Adipocyte (in vitro differentiated cells): ENCODE measurements around the gene MPPED2.
A peak's percentile ranks its signal among the peaks of the same experiment; 100 is the strongest.

Experiments used
- DNase-seq: peaks from one replicate; pipeline ENCODE4 v3.0.0-alpha.2; 2015; ENCODE audit warnings: low read depth
- H3K27me3 ChIP-seq: replicated peaks from 2 replicates; pipeline ENCODE4 v1.7.0; 2013; ENCODE audit warnings: mild to moderate bottlenecking, low read length, moderate library complexity; ENCODE audit not compliant: control insufficient read depth, insufficient read depth
- H3K36me3 ChIP-seq: 2 replicates; pipeline ENCODE4 v1.7.0; 2013; ENCODE audit warnings: low read length, mild to moderate bottlenecking, moderate library complexity; ENCODE audit not compliant: control insufficient read depth, insufficient read depth, severe bottlenecking
- H3K4me1 ChIP-seq: 2 replicates; pipeline ENCODE4 v1.7.0; 2013; ENCODE audit warnings: mild to moderate bottlenecking, low read length, moderate library complexity; ENCODE audit not compliant: control insufficient read depth, insufficient read depth
- H3K4me3 ChIP-seq: 2 replicates; pipeline ENCODE4 v1.7.0; 2013; ENCODE audit warnings: mild to moderate bottlenecking, low read length, moderate library complexity
- H3K9ac ChIP-seq: 2 replicates; pipeline ENCODE4 v1.7.0; 2013; ENCODE audit warnings: mild to moderate bottlenecking, low read length, moderate library complexity
- H3K9me3 ChIP-seq: 2 replicates; pipeline ENCODE4 v1.7.0; 2013; ENCODE audit warnings: mild to moderate bottlenecking, low read length, moderate library complexity; ENCODE audit not compliant: control insufficient read depth

Gene MPPED2

GRCh38 chr11:30501744-30502143 is 84.4 kb downstream of the MPPED2 start:
- DNase-seq: no peak
- H3K4me3 ChIP-seq: no peak overlapping the region

DNA sequence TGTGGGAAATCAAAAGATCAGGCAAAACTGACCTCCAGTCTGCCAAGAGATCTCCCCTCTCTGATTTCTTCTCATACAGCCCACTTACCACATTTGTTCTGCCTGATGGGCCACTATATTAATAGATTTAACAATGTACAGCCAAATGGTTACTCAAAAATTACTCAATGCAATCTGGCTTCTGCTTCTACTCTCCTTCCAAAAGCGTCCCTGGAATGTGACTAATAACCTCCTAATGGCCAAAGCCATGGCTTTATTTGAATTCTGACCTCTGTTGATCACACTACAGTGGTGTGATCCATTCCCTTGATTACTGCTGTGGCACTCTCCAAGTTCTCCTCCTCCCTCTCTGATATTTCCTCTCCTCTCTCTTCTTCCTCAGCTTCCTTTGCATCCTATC is 86.2 kb downstream of the MPPED2 start:
- no peak for DNase-seq
- no peaks in the 10 kb centered on the region for H3K4me1 ChIP-seq
- no peaks in the 10 kb centered on the region for H3K36me3 ChIP-seq
- no peaks in the 10 kb centered on the region for H3K27me3 ChIP-seq
- no peak overlapping the region for H3K9ac ChIP-seq
- H3K9me3 ChIP-seq: no peaks in the 10 kb centered on the region
- no peak overlapping the region for H3K4me3 ChIP-seq

More at GRCh38 chr11:30501744-30502143, 84.4 kb downstream of the MPPED2 start:
- Histone ChIP-seq H3K4me1 (no peaks in the 10 kb centered on the region), H3K36me3 (no peaks in the 10 kb centered on the region), H3K9me3 (no peaks in the 10 kb centered on the region), H3K9ac (no peak overlapping the region), H3K27me3 (no peaks in the 10 kb centered on the region)

DNA sequence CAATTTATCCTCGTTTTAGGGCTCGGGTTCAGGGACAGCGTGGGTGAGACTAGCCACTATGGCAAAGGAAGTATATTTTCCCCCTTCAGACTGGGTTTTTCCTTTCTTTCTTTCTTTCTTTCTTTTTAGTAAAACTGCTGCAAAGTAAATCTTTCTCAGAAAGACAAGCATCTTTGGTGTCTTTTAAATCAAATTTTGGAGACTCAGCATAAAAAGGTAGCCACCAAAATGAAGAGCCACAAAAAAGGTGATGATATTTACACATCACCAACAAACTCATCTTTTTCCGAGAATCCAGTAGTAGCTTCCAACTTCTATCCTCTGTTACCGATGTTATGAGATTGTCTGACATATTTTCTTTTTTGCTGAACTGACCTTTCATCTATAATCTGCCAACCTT is 88.6 kb downstream of the MPPED2 start:
- DNase-seq: no peak
- no peak overlapping the region for H3K4me3 ChIP-seq
- H3K9ac ChIP-seq: no peak overlapping the region
- H3K9me3 ChIP-seq: no peaks in the 10 kb centered on the region
- H3K4me1 ChIP-seq: no peaks in the 10 kb centered on the region
- H3K36me3 ChIP-seq: no peaks in the 10 kb centered on the region
- H3K27me3 ChIP-seq: no peaks in the 10 kb centered on the region

- no peak overlapping the region for H3K4me3 ChIP-seq
- H3K9me3 ChIP-seq: no peaks in the 10 kb centered on the region
- H3K9ac ChIP-seq: no peak overlapping the region
- no peaks in the 10 kb centered on the region for H3K36me3 ChIP-seq
- no peaks in the 10 kb centered on the region for H3K4me1 ChIP-seq
- no peaks in the 10 kb centered on the region for H3K27me3 ChIP-seq
- no peak for DNase-seq
Observed at GRCh38 chr11:30496935-30497334, 89.2 kb downstream of the MPPED2 start.

- H3K4me1 ChIP-seq: no peaks in the 10 kb centered on the region
- H3K9ac ChIP-seq: no peak overlapping the region
- H3K9me3 ChIP-seq: no peaks in the 10 kb centered on the region
- no peaks in the 10 kb centered on the region for H3K27me3 ChIP-seq
- no peaks in the 10 kb centered on the region for H3K36me3 ChIP-seq
- DNase-seq: no peak
- H3K4me3 ChIP-seq: no peak overlapping the region
Observed at GRCh38 chr11:30495437-30495836, 90.7 kb downstream of the MPPED2 start.

- no peaks in the 10 kb centered on the region for H3K9me3 ChIP-seq
- H3K4me3 ChIP-seq: no peak overlapping the region
- DNase-seq: no peak
- no peaks in the 10 kb centered on the region for H3K36me3 ChIP-seq
- no peaks in the 10 kb centered on the region for H3K4me1 ChIP-seq
- peaks cover 8% of the 10 kb centered on the region for H3K27me3 ChIP-seq
- H3K9ac ChIP-seq: no peak overlapping the region
Observed at GRCh38 chr11:30489511-30489910, 96.6 kb downstream of the MPPED2 start.

DNA sequence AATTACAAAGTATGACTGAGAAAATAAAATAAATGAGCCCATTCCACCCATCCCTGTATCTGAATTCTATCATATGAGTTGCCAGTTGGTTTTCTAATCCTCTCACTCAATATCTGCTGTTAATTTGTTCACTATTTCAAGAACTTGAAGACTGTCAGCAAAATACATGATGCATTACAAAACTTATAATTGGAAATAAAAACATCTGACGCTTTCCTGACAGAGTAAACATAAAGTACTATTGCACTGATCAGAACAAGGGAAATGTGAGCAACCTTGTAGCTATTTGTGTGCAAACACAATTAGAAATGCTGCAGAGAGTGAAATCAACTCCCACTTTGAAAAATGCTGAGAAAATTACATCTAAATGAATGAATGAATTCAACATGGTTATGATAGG is 97.1 kb downstream of the MPPED2 start:
- Histone ChIP-seq H3K4me1 (no peaks in the 10 kb centered on the region), H3K4me3 (no peak overlapping the region), H3K36me3 (no peaks in the 10 kb centered on the region), H3K9me3 (no peaks in the 10 kb centered on the region), H3K27me3 (peaks cover 8% of the 10 kb centered on the region), H3K9ac (no peak overlapping the region)
- DNase-seq: peak; percentile 38

GRCh38 chr11:30488304-30488998 is 97.7 kb downstream of the MPPED2 start:
- Histone ChIP-seq H3K9me3 (no peaks in the 10 kb centered on the region), H3K36me3 (no peaks in the 10 kb centered on the region), H3K4me3 (no peak overlapping the region), H3K9ac (no peak overlapping the region), H3K27me3 (peaks cover 8% of the 10 kb centered on the region), H3K4me1 (no peaks in the 10 kb centered on the region)
- peak; percentile 91 for DNase-seq

DNA sequence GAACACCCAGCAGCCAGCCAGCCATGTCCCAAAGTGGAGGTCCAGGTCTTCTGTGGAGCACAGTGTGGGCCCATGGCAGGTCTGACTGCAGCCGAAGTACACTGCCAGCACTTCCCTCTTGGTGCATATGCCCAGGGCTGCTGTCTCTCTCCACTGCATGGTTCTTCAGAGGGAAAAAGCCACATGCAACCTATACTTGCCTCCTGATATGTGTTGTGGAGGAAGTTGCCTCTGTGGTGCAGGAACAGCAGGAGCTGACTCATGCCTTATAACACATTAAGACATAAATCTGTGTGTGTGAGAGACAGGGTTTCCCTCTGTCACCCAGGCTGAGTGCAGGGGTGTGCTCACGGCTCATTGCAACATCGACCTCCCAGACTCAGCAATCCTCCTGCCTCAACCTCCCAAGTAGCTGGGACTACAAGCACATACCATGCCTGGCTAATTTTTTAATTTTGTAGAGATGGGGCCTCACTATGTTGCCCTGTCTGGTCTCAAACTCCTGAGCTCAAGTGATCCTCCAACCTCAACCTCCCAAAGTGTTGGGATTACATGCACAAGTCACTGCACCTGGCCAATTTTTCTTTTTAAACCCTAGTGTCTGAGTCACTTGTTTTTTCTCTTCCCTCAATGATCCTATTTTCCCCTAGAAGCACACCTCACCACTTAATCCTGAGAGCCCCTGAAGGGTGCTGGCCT is 98.8 kb downstream of the MPPED2 start:
- H3K4me3 ChIP-seq: no peak overlapping the region
- no peak overlapping the region for H3K9ac ChIP-seq
- no peaks in the 10 kb centered on the region for H3K4me1 ChIP-seq
- no peaks in the 10 kb centered on the region for H3K36me3 ChIP-seq
- no peaks in the 10 kb centered on the region for H3K9me3 ChIP-seq
- peaks cover 8% of the 10 kb centered on the region for H3K27me3 ChIP-seq
- DNase-seq: no peak

DNA sequence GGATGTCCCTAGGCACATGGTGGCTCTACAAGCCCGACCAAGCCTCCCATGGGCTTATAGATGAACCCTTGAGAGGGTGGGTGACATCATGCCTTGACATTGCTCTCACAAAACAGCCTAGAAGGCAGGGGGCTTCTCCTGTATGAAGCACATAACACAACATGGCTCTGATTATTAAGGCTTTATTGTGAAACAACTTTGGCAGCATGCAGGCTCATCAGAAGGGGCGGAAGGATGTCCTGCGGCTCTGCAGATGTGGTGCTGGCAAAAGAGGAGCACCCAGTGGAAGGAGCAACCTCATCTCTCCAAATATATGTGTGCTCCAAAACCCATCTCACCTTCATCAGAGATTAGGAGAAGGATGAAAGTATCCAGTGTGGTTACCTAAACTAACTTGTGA is 100.4 kb downstream of the MPPED2 start:
- H3K9ac ChIP-seq: no peak overlapping the region
- H3K36me3 ChIP-seq: no peaks in the 10 kb centered on the region
- no peaks in the 10 kb centered on the region for H3K9me3 ChIP-seq
- peaks cover 8% of the 10 kb centered on the region for H3K27me3 ChIP-seq
- no peak for DNase-seq
- H3K4me3 ChIP-seq: no peak overlapping the region
- H3K4me1 ChIP-seq: no peaks in the 10 kb centered on the region

DNA sequence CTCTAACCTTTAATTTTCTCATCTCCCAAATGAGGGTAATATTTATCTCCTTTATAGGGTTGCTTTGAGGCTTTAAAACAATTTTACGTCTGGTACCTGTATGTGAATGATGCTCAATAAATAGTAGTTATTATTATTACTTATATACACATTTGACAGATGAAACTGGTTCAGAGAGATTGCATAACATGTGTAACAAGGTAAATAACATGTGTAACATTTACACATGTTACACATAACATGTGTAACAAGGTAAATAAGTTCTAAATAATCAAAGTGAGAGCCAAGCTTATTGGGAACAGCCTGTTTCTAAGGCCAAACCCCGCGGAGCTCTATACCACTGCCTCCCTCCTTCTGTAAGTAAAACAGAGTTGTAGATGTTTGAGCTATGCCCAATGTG is 100.9 kb downstream of the MPPED2 start:
- Histone ChIP-seq H3K4me1 (no peaks in the 10 kb centered on the region), H3K4me3 (no peak overlapping the region), H3K27me3 (peaks cover 8% of the 10 kb centered on the region), H3K36me3 (no peaks in the 10 kb centered on the region), H3K9ac (no peak overlapping the region), H3K9me3 (no peaks in the 10 kb centered on the region)
- DNase-seq: no peak
